Breast epithelium (tissue), 3 donors: ENCODE data around the gene HMCN2.

Experiments used
- POLR2AphosphoS5 ChIP-seq, 3 donors: sonication (generic); formaldehyde crosslinking; IDR thresholded peaks; one replicate each; pipeline ENCODE4 v1.6.1; 2017; ENCODE audit warnings: antibody characterized with exemption in 3 of 3
- TF ChIP-seq, protein P1 (sequence below), 3 donors: fragments of 450-650 bp; IDR thresholded peaks; one replicate each; pipeline ENCODE4 v1.5.1; 2016 to 2017; ENCODE audit warnings: antibody characterized with exemption in 3 of 3, mild to moderate bottlenecking in 3 of 3, moderate library complexity in 3 of 3

GRCh38 chr9:130303613-130304055, 38.1 kb downstream of the HMCN2 start:
- TF ChIP-seq, protein P1, sequence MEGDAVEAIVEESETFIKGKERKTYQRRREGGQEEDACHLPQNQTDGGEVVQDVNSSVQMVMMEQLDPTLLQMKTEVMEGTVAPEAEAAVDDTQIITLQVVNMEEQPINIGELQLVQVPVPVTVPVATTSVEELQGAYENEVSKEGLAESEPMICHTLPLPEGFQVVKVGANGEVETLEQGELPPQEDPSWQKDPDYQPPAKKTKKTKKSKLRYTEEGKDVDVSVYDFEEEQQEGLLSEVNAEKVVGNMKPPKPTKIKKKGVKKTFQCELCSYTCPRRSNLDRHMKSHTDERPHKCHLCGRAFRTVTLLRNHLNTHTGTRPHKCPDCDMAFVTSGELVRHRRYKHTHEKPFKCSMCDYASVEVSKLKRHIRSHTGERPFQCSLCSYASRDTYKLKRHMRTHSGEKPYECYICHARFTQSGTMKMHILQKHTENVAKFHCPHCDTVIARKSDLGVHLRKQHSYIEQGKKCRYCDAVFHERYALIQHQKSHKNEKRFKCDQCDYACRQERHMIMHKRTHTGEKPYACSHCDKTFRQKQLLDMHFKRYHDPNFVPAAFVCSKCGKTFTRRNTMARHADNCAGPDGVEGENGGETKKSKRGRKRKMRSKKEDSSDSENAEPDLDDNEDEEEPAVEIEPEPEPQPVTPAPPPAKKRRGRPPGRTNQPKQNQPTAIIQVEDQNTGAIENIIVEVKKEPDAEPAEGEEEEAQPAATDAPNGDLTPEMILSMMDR (IDR thresholded peaks at IDR 0.05): no peak
- no peak for TF ChIP-seq POLR2AphosphoS5 (IDR thresholded peaks at IDR 0.05)
